ENCODE results near the gene PLEK.
"Not testable (repeated sequence)": the region's sequence is repeated elsewhere in the genome, so short reads cannot be mapped to it uniquely, and the experiment has no call there.

Gene PLEK

GRCh38 chr2:68386365-68386764, 21.3 kb downstream of the PLEK start:
- DNase-seq = no peak

- DNase-seq = no peak
Measured at GRCh38 chr2:68387408-68388350, 22.6 kb downstream of the PLEK start.

- DNase-seq = no peak
Measured at GRCh38 chr2:68388358-68388757, 23.3 kb downstream of the PLEK start.

- no peak for DNase-seq
Measured at GRCh38 chr2:68388772-68389171, 23.7 kb downstream of the PLEK start.

- DNase-seq = no peak
Measured at GRCh38 chr2:68390114-68390513, 25.0 kb downstream of the PLEK start.

- DNase-seq = no peak
Measured at GRCh38 chr2:68390586-68390985, 25.5 kb downstream of the PLEK start.

GRCh38 chr2:68391099-68391498, 26.0 kb downstream of the PLEK start:
- DNase-seq = no peak

GRCh38 chr2:68391869-68392268, 26.8 kb downstream of the PLEK start:
- no peak for DNase-seq

- DNase-seq = no peak
Measured at GRCh38 chr2:68396093-68396492, 31.0 kb downstream of the PLEK start.

- DNase-seq = not testable (repeated sequence)
Measured at GRCh38 chr2:68397704-68398263, 32.7 kb downstream of the PLEK start.

- no peak for DNase-seq
Measured at GRCh38 chr2:68403199-68403644, 38.1 kb downstream of the PLEK start.

- DNase-seq = no peak
Measured at GRCh38 chr2:68404164-68404563, 39.1 kb downstream of the PLEK start.

- peak; percentile 41 for DNase-seq
Measured at GRCh38 chr2:68404893-68405799, 40.1 kb downstream of the PLEK start.

GRCh38 chr2:68411397-68412126, 46.5 kb downstream of the PLEK start:
- DNase-seq = no peak

GRCh38 chr2:68412127-68412819, 47.2 kb downstream of the PLEK start:
- DNase-seq = no peak

GRCh38 chr2:68413466-68413865, 48.4 kb downstream of the PLEK start:
- DNase-seq = no peak

GRCh38 chr2:68414452-68414851, 49.4 kb downstream of the PLEK start:
- no peak for DNase-seq

- no peak for DNase-seq
Measured at GRCh38 chr2:68414876-68415275, 49.8 kb downstream of the PLEK start.

GRCh38 chr2:68415521-68415920, 50.4 kb downstream of the PLEK start:
- DNase-seq = no peak

GRCh38 chr2:68416081-68416675, 51.1 kb downstream of the PLEK start:
- peak; percentile 39 for DNase-seq

- DNase-seq = no peak
Measured at GRCh38 chr2:68417926-68418325, 52.8 kb downstream of the PLEK start.

Data from NCI-H146 (cell line).